PC-9 (cell line): ENCODE results near the gene SUMF1.

Experiments
- EZH2 ChIP-seq: fragments of 200-600 bp; sonication (generic); IDR thresholded peaks from 2 replicates; pipeline ENCODE4 v1.8.0; 2017; ENCODE audit warnings: antibody characterized with exemption, low read depth
- TF ChIP-seq, protein P1 (sequence below): fragments of 200-600 bp; sonication (generic); conservative IDR thresholded peaks from 2 replicates; pipeline ENCODE4 v1.6.1; 2017; ENCODE audit warnings: mixed run types, antibody characterized with exemption, mild to moderate bottlenecking, moderate library complexity

DNA sequence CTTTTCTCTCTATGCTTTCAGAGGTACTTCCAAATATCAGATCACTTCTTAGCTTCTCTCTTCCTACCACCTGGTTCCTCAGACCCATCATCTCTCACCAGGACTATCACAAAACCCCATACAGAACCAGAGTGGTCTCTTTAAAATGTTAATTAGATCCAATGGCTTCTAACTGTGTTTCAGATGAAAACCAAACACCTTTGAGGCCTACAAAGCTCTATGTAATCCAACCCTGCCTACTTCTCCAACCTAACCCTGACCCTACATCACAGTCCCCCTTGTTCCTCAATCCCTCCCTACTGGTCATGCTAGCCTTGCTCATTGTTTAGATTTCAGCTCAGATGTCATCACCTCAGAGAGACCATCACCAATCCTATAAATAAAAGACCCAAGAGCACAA is 34.8 kb downstream of the SUMF1 start:
- TF ChIP-seq, protein P1, sequence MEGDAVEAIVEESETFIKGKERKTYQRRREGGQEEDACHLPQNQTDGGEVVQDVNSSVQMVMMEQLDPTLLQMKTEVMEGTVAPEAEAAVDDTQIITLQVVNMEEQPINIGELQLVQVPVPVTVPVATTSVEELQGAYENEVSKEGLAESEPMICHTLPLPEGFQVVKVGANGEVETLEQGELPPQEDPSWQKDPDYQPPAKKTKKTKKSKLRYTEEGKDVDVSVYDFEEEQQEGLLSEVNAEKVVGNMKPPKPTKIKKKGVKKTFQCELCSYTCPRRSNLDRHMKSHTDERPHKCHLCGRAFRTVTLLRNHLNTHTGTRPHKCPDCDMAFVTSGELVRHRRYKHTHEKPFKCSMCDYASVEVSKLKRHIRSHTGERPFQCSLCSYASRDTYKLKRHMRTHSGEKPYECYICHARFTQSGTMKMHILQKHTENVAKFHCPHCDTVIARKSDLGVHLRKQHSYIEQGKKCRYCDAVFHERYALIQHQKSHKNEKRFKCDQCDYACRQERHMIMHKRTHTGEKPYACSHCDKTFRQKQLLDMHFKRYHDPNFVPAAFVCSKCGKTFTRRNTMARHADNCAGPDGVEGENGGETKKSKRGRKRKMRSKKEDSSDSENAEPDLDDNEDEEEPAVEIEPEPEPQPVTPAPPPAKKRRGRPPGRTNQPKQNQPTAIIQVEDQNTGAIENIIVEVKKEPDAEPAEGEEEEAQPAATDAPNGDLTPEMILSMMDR, result no peak
- no peak for TF ChIP-seq EZH2
